ENCODE results near the gene PICALM.

The PICALM gene

DNA sequence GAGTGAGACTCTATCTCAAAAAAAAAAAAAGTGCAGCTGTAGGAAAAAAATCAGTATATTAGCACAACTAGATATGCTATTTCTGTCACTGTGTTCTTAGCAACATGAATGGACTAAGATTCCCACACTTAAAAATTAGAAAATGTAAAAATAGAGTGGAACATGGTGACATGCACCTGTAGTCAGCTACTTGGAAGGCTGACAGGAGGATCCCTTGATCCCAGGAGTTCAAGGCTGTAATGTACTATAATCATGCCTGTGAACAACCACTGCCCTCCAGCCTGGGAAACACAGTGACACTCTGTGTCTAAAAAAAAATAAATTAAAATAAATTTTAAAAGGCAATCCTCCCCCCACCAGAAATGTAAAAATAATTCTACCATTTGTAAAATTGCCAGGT lies 29.8 kb downstream of the PICALM start:
- DNase-seq (ENCODE audit: low read depth) = no peak
- TF ChIP-seq POLR2A (IDR thresholded peaks at IDR 0.05; ENCODE audit: extremely low read depth, insufficient read length) (no peak), MYC (IDR thresholded peaks at IDR 0.05; ENCODE audit: low read depth, low read length) (no peak)
- TF ChIP-seq, protein P1, sequence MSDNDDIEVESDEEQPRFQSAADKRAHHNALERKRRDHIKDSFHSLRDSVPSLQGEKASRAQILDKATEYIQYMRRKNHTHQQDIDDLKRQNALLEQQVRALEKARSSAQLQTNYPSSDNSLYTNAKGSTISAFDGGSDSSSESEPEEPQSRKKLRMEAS (IDR thresholded peaks at IDR 0.05; ENCODE audit: low read depth, low read length) = no peak
- TF ChIP-seq, protein P2, sequence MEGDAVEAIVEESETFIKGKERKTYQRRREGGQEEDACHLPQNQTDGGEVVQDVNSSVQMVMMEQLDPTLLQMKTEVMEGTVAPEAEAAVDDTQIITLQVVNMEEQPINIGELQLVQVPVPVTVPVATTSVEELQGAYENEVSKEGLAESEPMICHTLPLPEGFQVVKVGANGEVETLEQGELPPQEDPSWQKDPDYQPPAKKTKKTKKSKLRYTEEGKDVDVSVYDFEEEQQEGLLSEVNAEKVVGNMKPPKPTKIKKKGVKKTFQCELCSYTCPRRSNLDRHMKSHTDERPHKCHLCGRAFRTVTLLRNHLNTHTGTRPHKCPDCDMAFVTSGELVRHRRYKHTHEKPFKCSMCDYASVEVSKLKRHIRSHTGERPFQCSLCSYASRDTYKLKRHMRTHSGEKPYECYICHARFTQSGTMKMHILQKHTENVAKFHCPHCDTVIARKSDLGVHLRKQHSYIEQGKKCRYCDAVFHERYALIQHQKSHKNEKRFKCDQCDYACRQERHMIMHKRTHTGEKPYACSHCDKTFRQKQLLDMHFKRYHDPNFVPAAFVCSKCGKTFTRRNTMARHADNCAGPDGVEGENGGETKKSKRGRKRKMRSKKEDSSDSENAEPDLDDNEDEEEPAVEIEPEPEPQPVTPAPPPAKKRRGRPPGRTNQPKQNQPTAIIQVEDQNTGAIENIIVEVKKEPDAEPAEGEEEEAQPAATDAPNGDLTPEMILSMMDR (IDR thresholded peaks at IDR 0.05; ENCODE audit: low read depth, low read length) = no peak
- no peak overlapping the region for H3K4me3 ChIP-seq (ENCODE audit: low read depth, low read length)

DNA sequence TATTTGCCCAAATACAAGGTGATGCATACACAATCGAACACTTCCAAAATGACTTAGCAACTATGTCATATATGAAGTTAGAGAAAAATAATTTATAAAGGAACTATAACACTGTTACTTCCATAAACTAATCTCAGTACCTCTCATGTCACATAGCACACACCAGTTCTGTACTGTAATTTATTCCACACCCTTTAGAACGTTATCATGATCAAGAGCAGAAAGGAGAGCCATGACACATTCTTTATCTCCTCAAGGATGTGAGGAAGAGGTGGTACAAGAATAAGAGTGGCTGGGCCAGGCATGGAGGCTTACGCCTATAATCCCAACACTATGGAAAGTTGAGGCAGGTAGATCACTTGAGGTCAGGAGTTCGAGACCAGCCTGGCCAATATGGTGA lies 31.1 kb downstream of the PICALM start:
- DNase-seq (ENCODE audit: low read depth) = no peak
- TF ChIP-seq POLR2A (IDR thresholded peaks at IDR 0.05; ENCODE audit: extremely low read depth, insufficient read length) = no peak
- TF ChIP-seq, protein P1 (IDR thresholded peaks at IDR 0.05; ENCODE audit: low read depth, low read length) = no peak
- TF ChIP-seq, protein P2 (IDR thresholded peaks at IDR 0.05; ENCODE audit: low read depth, low read length) = no peak
- no peak for TF ChIP-seq MYC (IDR thresholded peaks at IDR 0.05; ENCODE audit: low read depth, low read length)
- H3K4me3 ChIP-seq (ENCODE audit: low read depth, low read length) = no peak overlapping the region

DNA sequence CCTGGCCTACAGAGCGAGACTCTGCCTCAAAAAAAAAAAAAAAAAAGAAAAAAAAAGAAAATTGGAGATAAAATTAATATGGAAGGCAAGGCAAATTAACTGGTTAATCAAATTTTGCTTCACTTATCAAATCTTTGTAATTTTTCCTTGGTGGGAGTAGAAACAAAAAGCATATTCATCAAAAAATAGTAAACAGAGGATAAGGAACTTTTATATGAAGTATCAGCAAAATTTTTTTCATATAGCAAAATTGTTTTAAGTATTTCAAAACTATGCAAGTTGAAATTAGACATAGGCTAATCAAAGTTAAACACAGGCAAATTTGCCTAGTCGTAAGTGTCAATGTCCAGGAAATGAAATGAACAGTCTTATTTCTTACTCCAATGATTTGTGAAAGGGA lies 33.0 kb downstream of the PICALM start:
- no peak for TF ChIP-seq MYC (IDR thresholded peaks at IDR 0.05; ENCODE audit: low read depth, low read length)
- TF ChIP-seq, protein P1 (IDR thresholded peaks at IDR 0.05; ENCODE audit: low read depth, low read length) = no peak
- TF ChIP-seq POLR2A (IDR thresholded peaks at IDR 0.05; ENCODE audit: extremely low read depth, insufficient read length) = no peak
- TF ChIP-seq, protein P2 (IDR thresholded peaks at IDR 0.05; ENCODE audit: low read depth, low read length) = no peak
- DNase-seq (ENCODE audit: low read depth) = no peak
- H3K4me3 ChIP-seq (ENCODE audit: low read depth, low read length) = no peak overlapping the region

DNA sequence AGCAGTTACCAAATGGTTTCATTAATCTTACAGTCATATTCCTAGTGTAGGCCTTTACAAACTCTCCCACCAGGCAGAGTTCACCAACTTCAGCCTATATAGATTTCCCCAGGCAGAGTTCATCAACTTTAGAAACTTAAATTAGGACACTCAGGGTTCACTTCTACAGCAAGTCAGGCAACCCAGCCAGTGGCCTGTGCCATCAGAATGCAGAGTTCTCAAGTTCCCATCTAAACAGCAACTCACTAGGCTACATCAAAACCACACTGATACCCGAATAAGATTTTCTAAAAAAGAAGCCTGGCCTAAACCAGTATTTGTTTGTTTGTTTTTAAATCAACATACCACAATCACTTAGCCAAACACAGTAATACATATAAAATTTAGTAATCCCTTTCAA lies 33.7 kb downstream of the PICALM start:
- TF ChIP-seq MYC (IDR thresholded peaks at IDR 0.05; ENCODE audit: low read depth, low read length) (no peak), POLR2A (IDR thresholded peaks at IDR 0.05; ENCODE audit: extremely low read depth, insufficient read length) (no peak)
- TF ChIP-seq, protein P2 (IDR thresholded peaks at IDR 0.05; ENCODE audit: low read depth, low read length) = no peak
- TF ChIP-seq, protein P1 (IDR thresholded peaks at IDR 0.05; ENCODE audit: low read depth, low read length) = no peak
- DNase-seq (ENCODE audit: low read depth) = no peak
- no peak overlapping the region for H3K4me3 ChIP-seq (ENCODE audit: low read depth, low read length)

DNA sequence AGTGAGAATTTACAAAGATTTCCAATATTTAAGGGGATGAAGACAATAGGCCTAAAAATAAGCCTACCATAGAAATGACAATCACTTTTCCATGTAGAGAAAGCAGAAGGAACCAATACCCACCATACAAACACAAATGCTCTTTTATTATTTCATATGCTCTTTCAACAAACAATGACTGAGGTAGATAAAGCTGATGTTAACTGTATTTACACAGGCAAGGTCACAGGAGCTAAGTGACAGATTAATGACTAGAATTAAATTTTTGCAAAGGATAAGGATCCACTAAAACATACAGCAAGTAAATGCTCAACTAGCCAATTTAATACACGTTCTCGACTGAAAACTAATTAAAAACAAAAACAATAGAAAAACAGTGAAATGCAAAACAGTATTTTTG lies 34.2 kb downstream of the PICALM start:
- DNase-seq (ENCODE audit: low read depth) = no peak
- TF ChIP-seq MYC (IDR thresholded peaks at IDR 0.05; ENCODE audit: low read depth, low read length) = no peak
- no peak for TF ChIP-seq POLR2A (IDR thresholded peaks at IDR 0.05; ENCODE audit: extremely low read depth, insufficient read length)
- TF ChIP-seq, protein P2 (IDR thresholded peaks at IDR 0.05; ENCODE audit: low read depth, low read length) = no peak
- TF ChIP-seq, protein P1 (IDR thresholded peaks at IDR 0.05; ENCODE audit: low read depth, low read length) = no peak
- no peak overlapping the region for H3K4me3 ChIP-seq (ENCODE audit: low read depth, low read length)

DNA sequence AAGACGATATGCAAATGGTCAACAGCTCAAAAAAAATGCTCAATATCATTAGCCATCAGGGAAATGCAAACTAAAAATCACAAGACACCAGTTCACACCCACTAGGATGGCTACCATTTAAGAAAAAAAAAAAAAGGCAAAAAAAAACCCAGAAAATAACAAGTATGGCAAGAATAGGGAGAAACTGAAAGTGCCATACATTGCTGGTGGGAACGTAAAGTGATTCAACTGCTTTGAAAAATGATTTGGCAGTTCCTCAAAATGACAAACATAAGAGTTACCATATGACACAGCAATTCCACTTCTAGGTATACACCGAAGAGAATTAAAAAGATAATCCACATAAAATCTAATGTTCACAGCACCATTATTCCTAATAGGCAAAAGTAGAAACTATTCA lies 47.5 kb downstream of the PICALM start:
- DNase-seq (ENCODE audit: low read depth) = peak; percentile 34
- TF ChIP-seq MYC (IDR thresholded peaks at IDR 0.05; ENCODE audit: low read depth, low read length) (no peak), POLR2A (IDR thresholded peaks at IDR 0.05; ENCODE audit: extremely low read depth, insufficient read length) (no peak)
- TF ChIP-seq, protein P1 (IDR thresholded peaks at IDR 0.05; ENCODE audit: low read depth, low read length) = no peak
- TF ChIP-seq, protein P2 (IDR thresholded peaks at IDR 0.05; ENCODE audit: low read depth, low read length) = no peak
- H3K4me3 ChIP-seq (ENCODE audit: low read depth, low read length) = no peak overlapping the region

All from NB4 (cell line).